Measurements from ENCODE around the gene PIK3R6.

PIK3R6 gene

DNA sequence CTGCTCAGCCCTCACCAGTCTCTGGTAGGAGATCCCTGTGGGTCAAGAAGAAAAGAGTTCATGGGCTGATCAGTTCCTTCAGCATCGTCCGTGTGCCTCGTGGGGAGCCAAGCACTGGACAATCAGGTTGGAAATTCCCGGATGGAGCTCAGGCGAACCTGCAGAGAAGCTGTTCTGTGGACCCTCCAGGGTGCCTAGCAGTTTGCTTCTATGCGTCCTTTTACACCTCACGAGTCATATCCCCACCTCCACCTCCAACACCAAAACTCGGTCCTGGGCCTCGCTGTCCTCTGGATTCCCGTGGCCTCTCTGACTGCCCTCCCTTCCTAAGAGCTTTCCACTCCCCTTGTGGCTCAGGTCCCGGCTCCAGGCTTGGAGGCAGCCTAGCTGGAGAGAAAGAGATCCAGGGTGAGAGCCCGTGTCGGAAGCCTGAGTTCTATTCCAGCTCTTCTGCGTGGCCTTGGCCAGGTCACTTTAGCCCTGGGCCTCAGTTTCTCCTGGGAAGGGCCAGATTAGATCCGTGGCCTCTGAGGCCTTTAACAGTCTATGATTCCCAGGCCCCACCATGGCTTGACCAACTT, 26.2 kb upstream of the PIK3R6 start:
- DNase-seq (ENCODE audit: low read depth) = no peak

DNA sequence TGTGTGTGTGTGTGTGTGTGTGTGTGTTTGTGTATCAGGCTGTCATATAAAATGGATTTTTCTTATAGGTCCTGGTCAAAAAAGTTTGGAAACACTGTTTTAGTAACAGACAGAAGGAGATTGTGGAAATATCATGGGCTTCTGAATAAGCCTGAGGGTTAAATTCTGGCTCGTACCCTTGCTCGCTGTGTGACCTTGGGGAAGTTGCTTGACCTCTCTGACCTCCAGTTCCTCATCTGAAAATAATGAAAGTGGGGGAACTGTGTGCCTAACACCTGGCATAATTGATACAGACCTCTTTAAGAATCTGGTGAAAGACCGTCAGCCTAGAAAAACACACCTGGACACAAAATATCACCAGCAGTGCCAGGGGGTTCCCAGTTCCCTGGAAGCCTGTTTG, 25.6 kb upstream of the PIK3R6 start:
- no peak for DNase-seq (ENCODE audit: low read depth)

- no peak for DNase-seq (ENCODE audit: low read depth)
Measured at GRCh38 chr17:8892338-8892690, 24.8 kb upstream of the PIK3R6 start.

DNA sequence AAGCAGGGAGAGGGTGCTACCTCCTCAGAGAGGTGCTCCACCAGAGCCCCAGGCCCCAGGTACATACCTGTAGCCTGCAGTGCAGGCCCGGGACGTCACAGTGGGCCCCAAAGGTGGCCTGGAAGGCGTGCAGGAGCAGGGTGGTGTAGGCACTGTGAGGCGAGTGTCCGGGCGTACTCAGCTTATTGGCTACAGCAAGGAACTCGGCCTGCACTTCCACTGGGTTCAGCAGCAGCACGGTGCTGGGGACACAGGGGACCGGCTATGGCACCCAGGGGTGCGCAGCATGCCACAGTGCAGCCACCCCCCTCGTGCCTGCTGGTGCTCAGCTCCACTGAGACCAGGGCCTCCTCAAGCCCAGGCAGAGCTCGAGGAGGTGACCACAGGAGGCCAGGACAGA, 23.2 kb upstream of the PIK3R6 start:
- DNase-seq (ENCODE audit: low read depth) = no peak

GRCh38 chr17:8889458-8890210, 22.2 kb upstream of the PIK3R6 start:
- no peak for DNase-seq (ENCODE audit: low read depth)

DNA sequence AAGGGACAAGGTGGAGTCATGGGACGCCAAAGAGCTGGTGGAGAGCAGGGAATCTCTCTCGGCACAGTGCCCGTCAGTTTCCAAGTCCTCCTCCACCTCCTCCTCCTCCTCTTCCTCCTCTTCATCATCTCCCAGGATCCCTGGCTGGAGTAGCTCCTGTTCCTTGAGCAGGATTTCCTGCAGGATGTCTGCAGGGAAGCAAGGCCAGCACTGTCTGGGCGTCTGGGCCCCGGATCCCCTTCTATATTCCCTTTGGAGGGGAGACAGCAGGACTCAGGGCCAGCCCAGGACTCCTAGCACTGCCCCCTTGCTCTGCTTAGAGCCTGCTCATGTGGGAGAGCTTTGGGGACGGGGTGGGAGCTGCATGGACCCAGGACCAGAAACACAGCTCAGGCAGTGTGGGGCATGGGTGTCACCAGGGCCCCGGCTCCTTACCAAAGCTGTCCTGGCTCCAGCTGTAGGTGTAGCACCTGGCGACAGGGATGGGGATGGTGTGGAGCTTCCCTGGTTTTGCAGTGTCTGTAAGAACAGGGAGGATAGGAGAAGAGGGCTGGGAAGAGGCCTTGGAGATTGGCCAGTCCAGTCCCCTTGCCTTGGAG, 21.3 kb upstream of the PIK3R6 start:
- DNase-seq (ENCODE audit: low read depth) = no peak

DNA sequence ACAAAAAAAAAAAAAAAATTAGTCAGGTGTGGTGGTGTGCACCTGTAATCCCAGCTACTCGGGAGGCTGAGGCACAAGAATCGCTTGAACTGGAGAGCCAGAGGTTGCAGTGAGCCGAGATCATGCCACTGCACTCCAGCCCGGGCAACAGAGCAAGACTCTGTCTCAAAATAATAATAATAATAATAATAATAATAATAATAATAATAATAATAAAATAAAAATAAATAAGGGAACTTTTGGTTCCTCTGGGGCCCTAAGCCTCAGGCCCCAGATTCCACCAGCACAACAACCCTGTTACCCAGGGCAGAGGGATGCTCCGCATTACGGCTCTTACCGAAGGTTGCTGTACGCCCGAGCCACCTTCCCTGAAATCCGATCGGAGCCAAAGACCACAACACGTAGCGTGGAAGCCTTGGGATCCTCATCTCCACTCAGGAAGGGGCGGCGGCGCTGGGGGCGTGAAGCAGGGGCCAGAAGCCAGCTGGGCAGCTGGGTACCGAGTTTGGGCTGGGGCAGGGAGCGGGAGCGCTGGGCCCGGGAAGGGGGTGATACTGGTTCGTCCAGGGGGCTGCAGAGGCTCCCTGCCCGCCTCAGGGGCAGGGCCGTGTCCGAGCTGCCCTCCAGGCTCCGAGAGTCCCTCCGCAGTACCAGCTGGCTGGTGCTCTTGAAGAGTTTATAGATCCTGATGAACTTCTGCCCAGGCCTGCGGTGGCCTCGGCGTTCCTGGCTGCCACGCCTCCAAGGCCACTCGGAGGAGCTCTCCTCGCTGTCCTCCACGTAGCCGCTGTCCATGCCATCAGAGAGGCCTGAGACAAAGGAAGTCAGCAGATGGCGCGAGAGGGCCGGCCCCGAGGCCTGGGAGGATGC, 20.6 kb upstream of the PIK3R6 start:
- DNase-seq (ENCODE audit: low read depth) = no peak

DNA sequence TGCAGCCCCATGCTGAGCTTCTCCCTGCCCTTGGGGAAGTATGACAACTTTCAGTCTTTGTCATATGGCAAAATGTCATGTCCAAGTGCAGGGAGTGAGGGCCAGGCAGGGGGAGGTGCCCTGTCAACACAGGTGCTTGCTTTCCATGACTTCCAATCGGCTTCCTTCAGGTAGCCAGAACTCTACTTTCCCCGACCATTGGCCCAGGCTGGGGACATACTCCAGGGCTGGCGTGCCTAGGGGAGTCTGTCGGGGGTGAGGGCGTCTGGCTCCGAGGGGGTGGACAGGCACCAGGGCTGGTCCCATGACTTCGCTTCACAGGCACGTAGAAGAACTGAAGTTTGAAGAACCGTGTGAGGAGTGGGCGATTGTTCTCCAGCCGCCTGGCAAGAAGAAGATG, 19.8 kb upstream of the PIK3R6 start:
- no peak for DNase-seq (ENCODE audit: low read depth)

- no peak for DNase-seq (ENCODE audit: low read depth)
Measured at GRCh38 chr17:8885967-8886684, 18.7 kb upstream of the PIK3R6 start.

- peak; percentile 68 for DNase-seq (ENCODE audit: low read depth)
Measured at GRCh38 chr17:8885163-8885966, 17.9 kb upstream of the PIK3R6 start.

DNA sequence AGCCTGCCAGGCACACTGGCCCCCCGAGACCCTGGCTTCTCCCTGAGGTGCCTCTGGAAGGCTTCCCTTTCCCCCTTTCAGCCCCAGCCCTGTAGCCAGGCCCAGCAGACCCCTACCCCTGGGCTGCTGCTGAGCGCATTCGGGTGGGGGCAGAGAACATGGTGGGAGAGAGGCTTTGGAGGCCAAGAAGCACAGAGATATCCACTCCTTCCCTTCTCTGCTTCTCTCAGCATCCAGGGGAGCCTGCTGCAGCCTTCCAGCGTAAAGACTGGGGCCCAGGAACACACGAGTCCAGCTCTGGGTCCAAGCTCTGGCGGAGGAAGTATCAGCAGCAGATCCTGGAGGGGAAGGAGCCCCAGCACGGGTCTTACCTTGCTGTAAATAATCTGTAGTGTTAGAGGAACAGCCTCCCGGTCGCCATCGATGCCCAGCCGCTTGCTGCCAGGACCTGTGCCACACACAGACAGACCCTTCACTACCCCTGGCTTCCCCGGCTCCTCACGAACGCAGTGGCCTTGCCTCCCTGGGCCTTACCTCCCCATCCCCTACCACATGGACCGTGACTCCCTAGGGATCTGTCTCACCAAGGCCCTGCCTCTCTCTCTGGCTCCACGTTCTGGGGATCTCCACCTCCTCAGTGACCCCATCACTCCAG, 17.0 kb upstream of the PIK3R6 start:
- DNase-seq (ENCODE audit: low read depth) = no peak

DNA sequence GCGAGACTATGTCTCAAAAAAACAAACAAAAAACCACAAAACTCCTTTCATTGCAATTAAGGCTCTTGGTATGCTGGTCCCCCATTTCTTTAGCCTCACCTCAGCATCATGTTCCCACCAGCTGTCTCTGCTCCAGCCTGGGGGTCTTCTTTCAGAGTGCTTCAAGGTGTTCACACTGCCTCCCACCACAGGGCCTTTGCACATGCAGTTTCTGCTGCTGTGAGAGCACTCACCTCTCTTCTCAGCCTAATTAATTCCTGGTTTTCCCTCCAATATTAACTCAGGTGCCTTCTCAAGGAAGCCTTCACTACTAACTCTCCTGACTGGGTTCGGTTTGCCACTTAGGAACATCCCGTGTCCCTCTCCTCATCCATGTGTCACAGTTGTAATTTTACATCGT, 15.9 kb upstream of the PIK3R6 start:
- DNase-seq (ENCODE audit: low read depth) = no peak

- no peak for DNase-seq (ENCODE audit: low read depth)
Measured at GRCh38 chr17:8881606-8882005, 14.1 kb upstream of the PIK3R6 start.

DNA sequence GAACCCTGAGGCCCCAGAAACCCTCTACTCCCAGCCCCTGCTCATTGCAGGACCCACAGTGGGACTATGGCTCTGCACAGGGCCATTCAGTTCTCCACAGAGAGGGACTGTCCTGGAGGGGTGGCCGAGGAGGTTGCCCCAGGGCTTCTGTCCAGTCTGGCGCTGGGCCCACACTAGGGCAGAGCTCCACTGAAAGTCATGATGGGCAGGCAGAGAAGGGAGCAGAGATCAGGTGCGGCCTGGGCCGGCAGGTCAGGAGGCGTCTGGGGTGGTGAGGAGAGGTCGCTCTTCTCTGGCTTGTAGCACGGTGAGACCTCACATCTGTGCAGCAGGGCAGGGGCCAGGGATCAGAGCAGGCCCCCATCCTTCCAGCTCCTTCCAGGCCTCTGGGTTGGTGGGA, 13.0 kb upstream of the PIK3R6 start:
- no peak for DNase-seq (ENCODE audit: low read depth)

- no peak for DNase-seq (ENCODE audit: low read depth)
Measured at GRCh38 chr17:8879410-8879809, 11.9 kb upstream of the PIK3R6 start.

DNA sequence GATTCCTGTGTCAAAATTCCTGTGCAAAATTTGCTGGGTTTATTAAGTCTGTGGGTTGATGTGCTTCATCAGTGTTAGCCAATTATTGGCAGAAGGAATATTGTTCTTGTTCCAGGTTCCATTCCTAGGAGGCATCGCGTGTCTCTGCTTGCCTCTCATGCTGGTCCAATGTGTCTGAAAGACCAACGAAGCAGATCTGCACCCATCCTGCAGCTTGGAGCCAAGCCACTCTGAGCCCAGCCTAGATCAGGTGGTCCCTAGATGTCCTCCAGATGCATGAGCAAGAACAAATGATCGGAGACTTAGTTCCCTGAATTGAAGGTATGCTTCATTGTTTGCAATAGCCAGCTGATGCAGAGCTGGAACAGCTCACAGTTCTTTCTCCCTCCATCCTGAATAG, 10.5 kb upstream of the PIK3R6 start:
- no peak for DNase-seq (ENCODE audit: low read depth)

DNA sequence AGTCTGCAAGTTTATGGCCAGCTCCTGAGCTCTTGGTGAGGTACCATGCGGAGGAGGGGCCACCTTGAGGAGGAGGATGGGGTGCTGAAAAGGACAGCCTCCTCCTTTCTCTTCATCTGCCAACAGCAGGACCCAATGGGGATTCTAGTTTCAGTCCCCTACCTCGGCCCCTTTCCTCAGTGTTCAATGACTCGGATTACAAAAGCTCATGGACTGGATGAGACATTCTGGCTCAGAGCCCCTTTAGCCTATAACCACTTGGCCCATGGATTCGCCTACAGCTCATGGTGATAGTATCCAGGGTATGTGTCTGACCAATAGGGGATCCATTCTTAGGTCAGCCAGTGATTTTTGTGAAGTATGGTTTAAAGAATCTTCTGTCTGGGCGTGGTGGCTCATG, 8.5 kb upstream of the PIK3R6 start:
- DNase-seq (ENCODE audit: low read depth) = no peak

GRCh38 chr17:8875436-8875835, 8.0 kb upstream of the PIK3R6 start:
- no peak for DNase-seq (ENCODE audit: low read depth)

- no peak for DNase-seq (ENCODE audit: low read depth)
Measured at GRCh38 chr17:8873801-8874715, 6.6 kb upstream of the PIK3R6 start.
